K562 (cell line): ENCODE measurements around the gene PLSCR5. TPM values are rescaled to one million over a fixed set of nuclear protein-coding genes. Genes with fewer than 3 reads are reported as not detected.

ENCODE experiments used
- AFF1 ChIP-seq, 2 experiments: fragments of 450-650 bp; IDR thresholded peaks; 2 replicates each; pipeline ENCODE4 v1.6.1; 2018; ENCODE audit warnings: mild to moderate bottlenecking in 2 of 2, low read depth in 1 of 2; ENCODE audit not compliant: partially characterized antibody in 2 of 2
- CREB5 ChIP-seq: fragments of 250-450 bp; sonication (Bioruptor Pico); IDR thresholded peaks from 2 replicates; pipeline ENCODE4 v1.5.0; 2020; ENCODE audit warnings: mild to moderate bottlenecking
- DNMT1 ChIP-seq: fragments of 450-650 bp; IDR thresholded peaks from 2 replicates; pipeline ENCODE4 v1.6.1; 2016; ENCODE audit warnings: antibody characterized with exemption, mild to moderate bottlenecking
- FOXO4 ChIP-seq: fragments of 450-650 bp; formaldehyde crosslinking; IDR thresholded peaks from 2 replicates; pipeline ENCODE4 v1.4.0; 2020; ENCODE audit warnings: mild to moderate bottlenecking, moderate library complexity
- GATA2 ChIP-seq: sonication (generic); formaldehyde crosslinking; IDR thresholded peaks from 2 replicates; pipeline ENCODE4 v1.4.0; 2020; ENCODE audit warnings: mild to moderate bottlenecking, missing genetic modification reagents
- HNRNPLL ChIP-seq: fragments of 200-400 bp; formaldehyde crosslinking; IDR thresholded peaks from 2 replicates; pipeline ENCODE4 v1.6.1; 2017; ENCODE audit warnings: low read length, low read depth, mild to moderate bottlenecking; ENCODE audit not compliant: poor library complexity, severe bottlenecking
- KLF16 ChIP-seq: IDR thresholded peaks from 2 replicates; pipeline ENCODE4 v1.6.1; 2016; ENCODE audit warnings: antibody characterized with exemption
- MCM3 ChIP-seq: fragments of 450-650 bp; IDR thresholded peaks from 2 replicates; pipeline ENCODE4 v1.6.1; 2016
- POLR2H ChIP-seq: IDR thresholded peaks from 2 replicates; pipeline ENCODE4 v1.6.1; 2016; ENCODE audit warnings: missing genetic modification characterization, low read depth, mild to moderate bottlenecking, control low read depth, missing compliant biosample characterization, moderate library complexity
- PRMT5 ChIP-seq: sonication (generic); formaldehyde crosslinking; IDR thresholded peaks from 2 replicates; pipeline ENCODE4 v1.5.0; 2020; ENCODE audit warnings: missing genetic modification reagents
- ZBTB11 ChIP-seq, 3 experiments: fragments of 200-800 bp in 1 of 3; fragments of 250-450 bp in 1 of 3; fragments of 450-650 bp in 1 of 3; sonication (Bioruptor Pico) in 1 of 3; sonication (Bioruptor generic) in 1 of 3; formaldehyde crosslinking in 1 of 3; IDR thresholded peaks; 2 replicates each; pipeline versions ENCODE4 v1.6.1 to v1.8.0; 2016 to 2022; ENCODE audit warnings: mild to moderate bottlenecking in 2 of 3, missing genetic modification characterization in 2 of 3, missing compliant biosample characterization in 1 of 3, moderate library complexity in 1 of 3
- ZFPM2 ChIP-seq: fragments of 250-450 bp; sonication (Bioruptor Pico); IDR thresholded peaks from 2 replicates; pipeline ENCODE4 v1.5.1; 2022; ENCODE audit warnings: mild to moderate bottlenecking
- ZNF12 ChIP-seq: sonication (generic); formaldehyde crosslinking; IDR thresholded peaks from 2 replicates; pipeline ENCODE4 v1.4.0; 2020; ENCODE audit warnings: mild to moderate bottlenecking, missing genetic modification reagents
- ZNF274 ChIP-seq: IDR thresholded peaks from 2 replicates; pipeline ENCODE4 v1.6.1; 2011; ENCODE audit warnings: low read depth, mild to moderate bottlenecking, low read length, moderate library complexity, borderline replicate concordance
- polyA plus RNA-seq, 8 experiments: library from polyadenylated mRNA; depleted of rRNA in 4 of 8; stranded (reverse) in 5 of 8; unstranded in 3 of 8; fragments of >200 nt; fragmentation: Nextera tagmentation in 2 of 8; fragmentation: Illumina TruSeq in 1 of 8; extraction: Ambion mirVana in 2 of 8; extraction: Trizol in 1 of 8; gene quantifications; 2 replicates each; pipeline versions ENCODE4 v1.2.1 to v1.2.3, GENCODE V29; 2011 to 2014; ENCODE audit warnings: inconsistent platforms in 1 of 8, missing spikeins in 1 of 8
- total RNA-seq, 7 experiments: library from RNA; depleted of rRNA in 6 of 7; stranded (reverse); fragments of >200 nt in 6 of 7; fragmentation: Illumina TruSeq in 2 of 7; extraction: Trizol in 2 of 7; gene quantifications; 2 replicates each; pipeline versions ENCODE4 v1.2.1 to v1.2.3, GENCODE V29; 2011 to 2021; ENCODE audit warnings: low replicate concordance in 1 of 7

PLSCR5 gene
- total and polyA plus RNA-seq, 9 of the 15 experiments (the other 6 are each of a cell fraction or from before 2014, with no cell fraction given): not detected

GRCh38 chr3:146544002-146544928 is 60.9 kb downstream of the PLSCR5 start, which contains the start of gene PLSCR1 (continued):
- TF ChIP-seq ZFPM2 (no peak), POLR2H (tag) (peak; percentile 86), ZNF274 (no peak), FOXO4 (CRISPR knock-in tag) (no peak), PRMT5 (no peak), KLF16 (no peak), ZBTB11 (CRISPR knock-in tag; IDR thresholded peaks at IDR 0.05) (peak in 1 of 3 experiments; percentile 88; a peak in 2 of 6 replicates), DNMT1 (no peak), AFF1 (IDR thresholded peaks at IDR 0.05; ENCODE audit: low read depth in 1 of 2, partially characterized antibody in 2 of 2) (no peak), CREB5 (CRISPR knock-in tag) (no peak), GATA2 (CRISPR knock-in tag) (no peak), HNRNPLL (peak; percentile 100), ZNF12 (CRISPR knock-in tag) (no peak), MCM3 (no peak)
